ENCODE results near the gene SPRY2. TPM values are rescaled to one million over a fixed set of nuclear protein-coding genes. Genes with fewer than 3 reads are reported as not detected.
"Not testable (repeated sequence)": the region's sequence is repeated elsewhere in the genome, so short reads cannot be mapped to it uniquely, and the experiment has no call there.

Gene SPRY2
- total RNA-seq, 1 donor from 2014 or later = 57.7 TPM

DNA sequence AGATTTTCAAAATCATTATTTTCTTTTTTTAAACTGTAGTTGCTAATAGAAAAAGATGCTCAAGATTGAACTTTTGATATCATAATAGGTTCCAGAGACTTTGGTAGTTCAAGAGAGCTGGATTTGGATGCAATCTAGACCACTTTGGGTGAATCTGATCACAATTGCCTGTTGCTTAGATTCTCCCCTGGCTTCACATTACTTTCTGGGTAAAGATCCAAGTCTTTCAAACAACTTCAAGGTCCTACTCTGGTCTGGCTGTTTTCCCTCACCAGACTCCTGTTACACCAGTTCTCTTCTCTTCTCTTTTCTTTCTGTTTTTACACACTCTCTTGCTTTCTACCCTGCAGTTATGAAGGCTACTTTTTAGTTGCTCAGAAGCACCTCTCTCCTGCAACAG is 7.4 kb upstream of the SPRY2 start:
- TF ChIP-seq, protein P1, sequence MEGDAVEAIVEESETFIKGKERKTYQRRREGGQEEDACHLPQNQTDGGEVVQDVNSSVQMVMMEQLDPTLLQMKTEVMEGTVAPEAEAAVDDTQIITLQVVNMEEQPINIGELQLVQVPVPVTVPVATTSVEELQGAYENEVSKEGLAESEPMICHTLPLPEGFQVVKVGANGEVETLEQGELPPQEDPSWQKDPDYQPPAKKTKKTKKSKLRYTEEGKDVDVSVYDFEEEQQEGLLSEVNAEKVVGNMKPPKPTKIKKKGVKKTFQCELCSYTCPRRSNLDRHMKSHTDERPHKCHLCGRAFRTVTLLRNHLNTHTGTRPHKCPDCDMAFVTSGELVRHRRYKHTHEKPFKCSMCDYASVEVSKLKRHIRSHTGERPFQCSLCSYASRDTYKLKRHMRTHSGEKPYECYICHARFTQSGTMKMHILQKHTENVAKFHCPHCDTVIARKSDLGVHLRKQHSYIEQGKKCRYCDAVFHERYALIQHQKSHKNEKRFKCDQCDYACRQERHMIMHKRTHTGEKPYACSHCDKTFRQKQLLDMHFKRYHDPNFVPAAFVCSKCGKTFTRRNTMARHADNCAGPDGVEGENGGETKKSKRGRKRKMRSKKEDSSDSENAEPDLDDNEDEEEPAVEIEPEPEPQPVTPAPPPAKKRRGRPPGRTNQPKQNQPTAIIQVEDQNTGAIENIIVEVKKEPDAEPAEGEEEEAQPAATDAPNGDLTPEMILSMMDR (IDR thresholded peaks at IDR 0.05; ENCODE audit: unreplicated experiment) = no peak
- DNase-seq (ENCODE audit: low spot score in 2 of 2, unreplicated experiment in 2 of 2) = no peak
- Mint-ChIP-seq H3K9me3 (peaks cover 11% of the 10 kb centered on the region), H3K4me3 (no peak overlapping the region), H3K27me3 (ENCODE audit: low read depth) (no peaks in the 10 kb centered on the region), H3K27ac (no peak overlapping the region), H3K4me1 (peaks cover 23% of the 10 kb centered on the region), H3K36me3 (peaks cover 9% of the 10 kb centered on the region)

DNA sequence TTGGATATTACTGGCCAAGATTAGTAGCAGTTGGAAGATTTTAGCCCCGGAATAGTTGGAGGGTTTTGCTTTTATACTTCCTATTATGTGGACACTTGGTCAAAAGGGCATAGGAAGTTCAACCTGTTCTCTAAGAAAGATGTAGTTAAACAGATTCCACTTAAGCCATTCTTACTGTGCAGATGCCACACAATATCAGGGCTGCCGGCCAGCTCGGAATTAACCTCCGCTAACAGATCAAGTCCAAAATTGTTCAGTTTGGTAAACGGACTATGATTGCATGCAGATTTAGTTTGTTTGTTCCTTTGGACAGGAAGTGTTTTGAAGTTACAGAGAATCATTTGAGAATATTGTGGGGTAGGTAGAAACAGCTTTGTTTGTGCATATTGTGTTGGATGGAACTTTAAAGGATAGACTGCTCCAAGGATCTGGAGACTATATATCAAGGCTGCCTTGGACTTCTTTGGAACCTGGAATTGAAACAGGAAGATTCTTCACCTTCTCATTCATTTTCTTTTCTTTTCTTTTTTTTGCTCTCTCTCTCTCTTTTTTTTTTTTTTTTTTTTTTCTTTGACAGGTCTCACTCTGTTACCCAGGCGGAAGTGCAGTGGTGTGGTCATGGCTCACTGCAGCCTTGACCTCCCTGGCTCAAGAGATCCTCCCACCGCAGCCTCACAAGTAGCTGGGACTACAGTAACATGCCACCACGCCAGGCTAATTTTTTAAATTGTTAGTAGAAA is 5.0 kb upstream of the SPRY2 start:
- TF ChIP-seq, protein P1 (IDR thresholded peaks at IDR 0.05; ENCODE audit: unreplicated experiment) = no peak
- DNase-seq (ENCODE audit: low spot score in 2 of 2, unreplicated experiment in 2 of 2) = no peak
- Mint-ChIP-seq H3K4me1 (peaks cover 39% of the 10 kb centered on the region), H3K27ac (no peak overlapping the region), H3K9me3 (peaks cover 3% of the 10 kb centered on the region), H3K4me3 (no peak overlapping the region), H3K27me3 (ENCODE audit: low read depth) (no peaks in the 10 kb centered on the region), H3K36me3 (peaks cover 3% of the 10 kb centered on the region)

DNA sequence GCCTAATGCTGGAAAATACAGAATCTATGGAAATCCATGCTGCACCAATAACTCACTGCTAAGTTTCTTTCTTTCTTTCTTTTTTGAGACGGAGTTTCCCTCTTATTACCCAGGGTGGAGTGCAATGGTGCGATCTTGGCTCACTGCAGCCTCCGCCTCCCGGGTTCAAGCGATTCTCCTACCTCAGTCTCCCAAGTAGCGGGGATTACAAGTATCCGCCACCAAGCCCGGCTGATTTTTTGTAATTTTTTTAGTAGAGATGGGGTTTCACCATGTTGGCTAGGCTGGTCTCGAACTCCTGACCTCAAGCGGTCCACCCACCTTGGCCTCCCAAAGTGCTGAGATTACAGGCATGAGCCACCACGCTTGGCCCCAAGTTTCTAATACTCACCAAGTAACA is 3.1 kb upstream of the SPRY2 start:
- H3K4me3 Mint-ChIP-seq; H3K27me3 Mint-ChIP-seq (ENCODE audit: low read depth); H3K36me3 Mint-ChIP-seq; H3K9me3 Mint-ChIP-seq; DNase-seq (ENCODE audit: low spot score in 2 of 2, unreplicated experiment in 2 of 2): not testable (repeated sequence)
- Mint-ChIP-seq H3K4me1 (peaks cover 36% of the 10 kb centered on the region), H3K27ac (peak overlapping the region; percentile 98)

DNA sequence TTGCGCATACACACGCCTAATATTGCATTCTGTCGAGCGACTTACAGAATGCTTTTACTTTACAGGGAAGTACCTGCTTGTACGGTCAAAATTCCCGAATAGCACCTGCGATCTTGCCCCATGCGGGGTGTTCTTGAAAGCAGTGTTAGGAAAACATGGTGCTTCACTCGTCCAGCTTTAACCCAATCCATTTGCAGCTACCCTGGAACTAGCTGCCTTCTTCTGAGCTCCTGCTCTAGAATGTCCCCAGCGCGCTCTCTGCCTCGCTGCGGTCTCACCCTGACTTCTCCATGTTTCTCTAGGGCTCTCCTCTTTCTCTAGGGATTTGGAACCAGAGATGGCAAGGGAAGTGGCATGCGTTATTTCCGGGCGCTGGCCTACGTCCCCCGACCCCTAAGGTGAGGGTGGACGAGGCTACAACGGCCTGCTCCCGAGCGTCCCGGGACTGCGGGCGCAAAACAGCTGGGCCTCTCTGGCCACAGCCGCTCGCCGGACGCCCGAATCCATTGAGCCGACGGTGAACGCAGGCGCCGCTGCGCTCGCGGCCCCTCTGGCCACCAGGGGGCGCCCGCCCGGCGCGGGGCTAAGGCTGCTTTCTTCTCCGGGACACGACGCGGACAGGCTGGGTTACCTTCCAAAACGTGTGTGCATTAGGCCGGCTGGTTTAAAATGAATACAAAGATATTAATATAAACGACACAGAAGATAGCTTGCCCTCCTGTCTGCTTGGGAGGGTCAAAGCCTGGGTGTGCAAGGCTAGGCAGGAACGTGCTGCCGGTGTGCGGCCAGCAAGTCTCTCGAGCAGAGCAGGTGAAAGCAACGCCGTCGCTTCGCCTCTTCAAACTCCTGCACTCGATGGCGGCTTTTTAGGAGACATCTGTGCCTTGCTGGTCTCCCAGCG is 1.8 kb upstream of the SPRY2 start:
- Mint-ChIP-seq H3K36me3 (no peaks in the 10 kb centered on the region), H3K9me3 (no peaks in the 10 kb centered on the region), H3K4me1 (peaks cover 42% of the 10 kb centered on the region), H3K27ac (peak overlapping the region; percentile 98), H3K27me3 (ENCODE audit: low read depth) (no peaks in the 10 kb centered on the region), H3K4me3 (no peak overlapping the region)
- peak; percentile 77 to 95 for DNase-seq (ENCODE audit: low spot score in 2 of 2, unreplicated experiment in 2 of 2)
- TF ChIP-seq, protein P1 (IDR thresholded peaks at IDR 0.05; ENCODE audit: unreplicated experiment) = peak; percentile 100

GRCh38 chr13:80341756-80342370 is 937 bp upstream of the SPRY2 start:
- peaks cover 50% of the 10 kb centered on the region for H3K4me1 Mint-ChIP-seq
- no peak overlapping the region for H3K4me3 Mint-ChIP-seq
- TF ChIP-seq, protein P1 (IDR thresholded peaks at IDR 0.05; ENCODE audit: unreplicated experiment) = no peak
- H3K9me3 Mint-ChIP-seq = no peaks in the 10 kb centered on the region
- H3K27me3 Mint-ChIP-seq (ENCODE audit: low read depth) = no peaks in the 10 kb centered on the region
- peaks cover 7% of the 10 kb centered on the region for H3K36me3 Mint-ChIP-seq
- peak; percentile 23 to 64 for DNase-seq (ENCODE audit: low spot score in 2 of 2, unreplicated experiment in 2 of 2)
- H3K27ac Mint-ChIP-seq = peak overlapping the region; percentile 98
